ENCODE data around the gene KYAT1. TPM values are rescaled to one million over a fixed set of nuclear protein-coding genes. Genes with fewer than 3 reads are reported as not detected.

Gene KYAT1
- total and polyA plus RNA-seq, 2 of the 8 experiments (the other 6 are each of a cell fraction or from before 2014, with no cell fraction given): 30.4 to 42.2 TPM

DNA sequence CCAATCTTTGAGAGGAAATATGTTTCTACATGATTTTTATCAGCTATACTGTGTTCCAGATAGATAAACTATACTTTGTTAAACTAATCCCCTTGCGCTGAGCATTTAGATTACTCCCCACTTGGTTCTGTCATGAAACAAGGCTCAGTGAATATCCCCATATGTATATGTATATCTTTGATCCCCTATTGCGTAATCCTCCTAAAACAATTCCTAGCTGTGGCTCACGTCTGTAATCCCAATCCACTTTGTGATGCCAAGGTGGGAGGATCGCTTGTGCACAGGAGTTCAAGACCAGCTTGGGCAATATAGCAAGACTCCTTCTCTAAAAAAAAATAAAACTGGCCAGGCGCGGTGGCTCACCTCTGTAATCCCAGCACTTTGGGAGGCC is 41.7 kb upstream of the KYAT1 start:
- Histone ChIP-seq H2BK5ac (ENCODE audit: low read depth, low read length) (no peak overlapping the region), H3K36me3 (ENCODE audit: control insufficient read depth in 2 of 4, insufficient read depth in 4 of 4, low read length in 3 of 4) (no peaks in the 10 kb centered on the region; a peak in 1 of 8 replicates), H2BK20ac (ENCODE audit: low read length) (0 out of 2 replicates have a peak overlapping the region, but pooled peaks have one; percentile 48), H3K79me1 (ENCODE audit: low read depth, low read length) (no peaks in the 10 kb centered on the region), H3K23ac (ENCODE audit: insufficient read length) (no peak overlapping the region), H3K18ac (ENCODE audit: extremely low read depth, low read length) (no peak overlapping the region), H2BK120ac (replicated peaks; ENCODE audit: low read depth, low read length) (no peak overlapping the region), H3K56ac (replicated peaks; ENCODE audit: insufficient read length, low read depth, low read length) (no peak overlapping the region), H3K4me2 (ENCODE audit: insufficient read depth in 1 of 2, low read depth in 2 of 2, low read length in 2 of 2) (no peak overlapping the region), H3K14ac (ENCODE audit: insufficient read length) (no peak overlapping the region), H3K9ac (replicated peaks in 1 of 4; ENCODE audit: extremely low read depth in 1 of 4, low read depth in 3 of 4, low read length in 3 of 4) (no peak overlapping the region), H3K79me2 (ENCODE audit: control insufficient read depth in 1 of 2, insufficient read depth in 2 of 2, low read length in 2 of 2) (no peaks in the 10 kb centered on the region), H3K23me2 (ENCODE audit: low read depth, low read length) (peaks cover 2% of the 10 kb centered on the region; the same call in 1 of the 2 replicates), H4K91ac (replicated peaks; ENCODE audit: insufficient read length, low read length) (no peak overlapping the region), H3K4me3 (ENCODE audit: extremely low read depth in 1 of 4, insufficient read depth in 2 of 4, low read depth in 3 of 4, low read length in 4 of 4) (no peak overlapping the region), H4K20me1 (replicated peaks in 1 of 2; ENCODE audit: control insufficient read depth in 1 of 2, insufficient read depth in 2 of 2, low read length in 2 of 2) (peaks cover 1 to 2% of the 10 kb centered on the region in 2 experiments), H4K5ac (ENCODE audit: insufficient read length, low read depth, low read length) (no peak overlapping the region), H3K9me3 (ENCODE audit: insufficient read depth in 2 of 2, low read depth in 1 of 2, low read length in 1 of 2) (no peaks in the 10 kb centered on the region), H2AFZ (ENCODE audit: low read length) (no peak overlapping the region), H3K4me1 (replicated peaks in 1 of 4; ENCODE audit: control insufficient read depth in 3 of 4, insufficient read depth in 4 of 4, low read length in 3 of 4) (peaks cover 0 to 10% (median 4%) of the 10 kb centered on the region in 4 experiments; a peak in 5 of 7 replicates), H2BK15ac (ENCODE audit: low read length) (no peak overlapping the region), H3K27me3 (replicated peaks in 1 of 4; ENCODE audit: control insufficient read depth in 3 of 4, extremely low read depth in 1 of 4, insufficient read depth in 3 of 4, low read length in 3 of 4) (no peaks in the 10 kb centered on the region), H3K4ac (replicated peaks; ENCODE audit: insufficient read length, low read depth, low read length) (no peak overlapping the region), H3K27ac (ENCODE audit: low read depth, low read length) (no peak overlapping the region), H4K8ac (ENCODE audit: extremely low read depth, insufficient read depth, low read length) (no peak overlapping the region), H2AK5ac (ENCODE audit: low read depth, low read length) (no peak overlapping the region), H2BK12ac (ENCODE audit: low read depth, low read length) (no peak overlapping the region)
- ChIA-PET POLR2A (ENCODE audit: partially characterized antibody) (interaction anchor here (0.7 to 1.7 kb wide), 5 partner anchors 22 to 226 kb away, joined by 3 to 4 read pairs (median 3); partner anchors contain the start of gene ZDHHC12), CTCF (ENCODE audit: partially characterized antibody) (interaction anchor here (0.7 to 9.7 kb wide), 10 partner anchors 10 to 190 kb away, joined by 3 to 139 read pairs (median 4); partner anchors contain the start of genes KYAT1 and LRRC8A)
- no peak for DNase-seq (ENCODE audit: low read depth in 1 of 2, low spot score in 2 of 2)
- TF ChIP-seq GTF2F1 (IDR thresholded peaks at IDR 0.05; ENCODE audit: borderline replicate concordance, low read depth, low read length) (no peak), FOSL1 (IDR thresholded peaks at IDR 0.05; ENCODE audit: insufficient read depth, low read depth, low read length) (no peak), SIRT6 (IDR thresholded peaks at IDR 0.05; ENCODE audit: low read length) (no peak), CEBPB (IDR thresholded peaks at IDR 0.05; ENCODE audit: low read depth, low read length) (peak; percentile 93), EGR1 (IDR thresholded peaks at IDR 0.05; ENCODE audit: borderline replicate concordance, low read depth, low read length) (no peak), BRCA1 (IDR thresholded peaks at IDR 0.05; ENCODE audit: low read depth, low read length) (no peak), KDM5A (IDR thresholded peaks at IDR 0.05; ENCODE audit: low read length) (no peak), EZH2 (IDR thresholded peaks at IDR 0.05; ENCODE audit: low read depth, low read length, severe bottlenecking) (no peak)
- FAIRE-seq: no peak
- 92% methylated on average over 6 of the region's 6 CpGs; no CpG with 5 or more reads in 1 of the 2 experiments for WGBS, 2 experiments (ENCODE audit: extremely low coverage in 1 of 2, insufficient coverage in 1 of 2, insufficient read length in 1 of 2, insufficient replicate concordance in 2 of 2, low coverage in 1 of 2, low lambda C conversion rate in 2 of 2, missing lambda C conversion rate in 1 of 2)

Data from H1 (cell line).